ENCODE measurements around the gene PRDM16. TPM values are rescaled to one million over a fixed set of nuclear protein-coding genes. Genes with fewer than 3 reads are reported as not detected.

PRDM16 gene
- total RNA-seq, 1 experiment from 2014 or later = 6.1 TPM

DNA sequence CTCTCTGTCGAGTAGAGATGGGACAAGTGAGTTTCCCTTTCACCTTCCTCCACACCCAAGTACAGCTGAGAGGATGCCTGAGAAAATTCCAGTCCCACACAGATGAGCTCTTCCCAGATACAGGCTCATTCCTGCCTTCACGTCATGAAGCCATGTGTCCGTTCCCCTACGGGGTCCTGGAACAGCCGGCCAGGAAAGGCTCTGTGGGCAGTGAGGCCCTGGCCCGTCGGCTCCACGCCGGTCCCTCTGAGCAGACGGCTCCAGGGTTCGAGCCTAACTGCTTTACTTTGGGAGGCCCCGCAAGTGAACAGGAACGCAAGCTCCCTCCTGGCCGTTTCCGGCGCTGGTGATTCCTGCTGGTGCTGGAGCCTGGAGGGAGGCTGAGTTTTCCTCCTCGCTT is 328.3 kb downstream of the PRDM16 start:
- no peaks in the 10 kb centered on the region for H3K9me2 ChIP-seq (ENCODE audit: insufficient read depth)
- TF ChIP-seq CBX3 (IDR thresholded peaks at IDR 0.05; ENCODE audit: low read depth) = no peak
- TF ChIP-seq, protein P1, sequence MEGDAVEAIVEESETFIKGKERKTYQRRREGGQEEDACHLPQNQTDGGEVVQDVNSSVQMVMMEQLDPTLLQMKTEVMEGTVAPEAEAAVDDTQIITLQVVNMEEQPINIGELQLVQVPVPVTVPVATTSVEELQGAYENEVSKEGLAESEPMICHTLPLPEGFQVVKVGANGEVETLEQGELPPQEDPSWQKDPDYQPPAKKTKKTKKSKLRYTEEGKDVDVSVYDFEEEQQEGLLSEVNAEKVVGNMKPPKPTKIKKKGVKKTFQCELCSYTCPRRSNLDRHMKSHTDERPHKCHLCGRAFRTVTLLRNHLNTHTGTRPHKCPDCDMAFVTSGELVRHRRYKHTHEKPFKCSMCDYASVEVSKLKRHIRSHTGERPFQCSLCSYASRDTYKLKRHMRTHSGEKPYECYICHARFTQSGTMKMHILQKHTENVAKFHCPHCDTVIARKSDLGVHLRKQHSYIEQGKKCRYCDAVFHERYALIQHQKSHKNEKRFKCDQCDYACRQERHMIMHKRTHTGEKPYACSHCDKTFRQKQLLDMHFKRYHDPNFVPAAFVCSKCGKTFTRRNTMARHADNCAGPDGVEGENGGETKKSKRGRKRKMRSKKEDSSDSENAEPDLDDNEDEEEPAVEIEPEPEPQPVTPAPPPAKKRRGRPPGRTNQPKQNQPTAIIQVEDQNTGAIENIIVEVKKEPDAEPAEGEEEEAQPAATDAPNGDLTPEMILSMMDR (IDR thresholded peaks at IDR 0.05 in 2 of 3, conservative IDR thresholded peaks at IDR 0.05 in 1 of 3; ENCODE audit: borderline replicate concordance in 1 of 3, insufficient read depth in 1 of 3, low read depth in 2 of 3, low read length in 2 of 3) = no peak
- BruUV-seq (replicated peaks) = no TSS peak
- no peak overlapping the region for H3K4me3 ChIP-seq (replicated peaks in 1 of 2; ENCODE audit: low read depth in 1 of 2, low read length in 2 of 2)
- ChIA-PET POLR2A (no interaction called here), RAD21 (ENCODE audit: low non-redundant PET in 1 of 2, low total read pairs in 2 of 2, uncharacterized antibody in 2 of 2, unreplicated experiment in 2 of 2) (no interaction called here), CTCF (no interaction called here)
- H3K9me3 ChIP-seq (ENCODE audit: control insufficient read depth in 1 of 2, insufficient read depth in 1 of 2, low read depth in 1 of 2, low read length in 2 of 2) = no peaks in the 10 kb centered on the region
- no peak overlapping the region for H3K4me2 ChIP-seq (ENCODE audit: low read length)
- H2AFZ ChIP-seq (ENCODE audit: low read depth, low read length, poor library complexity, severe bottlenecking) = no peak overlapping the region
- ATAC-seq (no peak), DNase-seq (ENCODE audit: low read depth, low spot score) (no peak)
- no peaks in the 10 kb centered on the region for H4K20me1 ChIP-seq (ENCODE audit: insufficient read depth)
- intact Hi-C loops (cut with micrococcal nuclease) = no loop called here
- no peaks in the 10 kb centered on the region for H3K27me3 ChIP-seq (ENCODE audit: insufficient read depth, low read length)
- no peaks in the 10 kb centered on the region for H3K4me1 ChIP-seq (ENCODE audit: control insufficient read depth in 1 of 2, insufficient read depth in 2 of 2, low read length in 2 of 2)
- H3K9ac ChIP-seq (ENCODE audit: low read length) = no peak overlapping the region
- no peak overlapping the region for H3K27ac ChIP-seq (ENCODE audit: low read depth, low read length)
- no peaks in the 10 kb centered on the region for H3K79me2 ChIP-seq (ENCODE audit: insufficient read depth, low read length)
- no peaks in the 10 kb centered on the region for H3K36me3 ChIP-seq (ENCODE audit: control insufficient read depth in 1 of 2, insufficient read depth in 2 of 2, low read length in 2 of 2)

DNA sequence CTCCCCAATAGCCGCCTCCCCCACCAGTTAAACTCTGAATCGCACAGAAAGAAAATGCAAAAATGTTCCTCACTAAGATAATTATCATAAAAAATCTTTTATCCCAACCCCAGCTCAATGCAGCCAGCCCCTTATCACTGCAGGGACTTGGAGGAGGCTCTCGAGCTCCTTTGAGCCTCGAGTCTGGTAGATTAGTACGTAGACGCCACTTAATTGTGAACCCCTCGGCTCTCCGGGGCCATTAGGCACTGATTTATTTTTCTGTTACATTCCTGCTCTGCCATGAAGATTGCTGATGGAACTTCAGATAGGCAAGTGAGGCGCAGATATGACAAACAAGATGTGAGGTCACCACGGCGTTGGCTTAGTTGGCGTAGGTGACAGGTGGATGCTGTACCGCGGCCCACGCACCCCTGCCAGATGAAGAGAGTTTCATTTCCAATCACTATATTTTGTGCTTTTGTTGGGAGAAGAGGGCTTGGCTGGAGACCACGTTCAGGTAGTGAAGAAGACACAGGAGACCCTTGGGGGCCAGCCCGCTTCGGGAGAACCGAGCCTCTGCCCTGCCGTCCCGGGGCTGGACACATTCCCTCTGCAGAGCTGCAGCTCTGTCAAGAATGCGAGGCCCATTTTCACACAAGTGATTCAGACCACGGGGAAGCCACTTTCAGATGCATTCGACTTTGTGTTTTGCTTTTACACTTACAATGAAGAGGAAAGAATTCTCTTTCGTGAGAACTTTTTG is 329.6 kb downstream of the PRDM16 start:
- CTCF ChIA-PET = no interaction called here
- no peak overlapping the region for H3K4me2 ChIP-seq (ENCODE audit: low read length)
- ATAC-seq = no peak

More for the DNA sequence above, 329.6 kb downstream of the PRDM16 start:
- no peaks in the 10 kb centered on the region for H3K36me3 ChIP-seq (ENCODE audit: control insufficient read depth in 1 of 2, insufficient read depth in 2 of 2, low read length in 2 of 2)
- no peak for TF ChIP-seq CBX3 (IDR thresholded peaks at IDR 0.05; ENCODE audit: low read depth)
- TF ChIP-seq, protein P1 (IDR thresholded peaks at IDR 0.05 in 2 of 3, conservative IDR thresholded peaks at IDR 0.05 in 1 of 3; ENCODE audit: borderline replicate concordance in 1 of 3, insufficient read depth in 1 of 3, low read depth in 2 of 3, low read length in 2 of 3) = no peak
- TF ChIP-seq EGR1 (IDR thresholded peaks at IDR 0.05; ENCODE audit: low read depth) = no peak
- TF ChIP-seq ZFX (IDR thresholded peaks at IDR 0.05) = no peak
- no peak for TF ChIP-seq JUND (IDR thresholded peaks at IDR 0.05)
- no peak for TF ChIP-seq TCF7L2 (IDR thresholded peaks at IDR 0.05; ENCODE audit: borderline replicate concordance, extremely low read depth, insufficient read depth, insufficient read length)
- no peaks in the 10 kb centered on the region for H3K27me3 ChIP-seq (ENCODE audit: insufficient read depth, low read length)
- H3K27ac ChIP-seq (ENCODE audit: low read depth, low read length) = no peak overlapping the region
- H3K9me2 ChIP-seq (ENCODE audit: insufficient read depth) = no peaks in the 10 kb centered on the region
- H3K9me3 ChIP-seq (ENCODE audit: control insufficient read depth in 1 of 2, insufficient read depth in 1 of 2, low read depth in 1 of 2, low read length in 2 of 2) = no peaks in the 10 kb centered on the region
- H3K79me2 ChIP-seq (ENCODE audit: insufficient read depth, low read length) = no peaks in the 10 kb centered on the region
- intact Hi-C loops (cut with micrococcal nuclease) = no loop called here
- H3K4me3 ChIP-seq (replicated peaks in 1 of 2; ENCODE audit: low read depth in 1 of 2, low read length in 2 of 2) = no peak overlapping the region
- POLR2A ChIA-PET = no interaction called here
- no peak overlapping the region for H3K9ac ChIP-seq (ENCODE audit: low read length)
- BruUV-seq (replicated peaks) = no TSS peak
- RAD21 ChIA-PET (ENCODE audit: low non-redundant PET in 1 of 2, low total read pairs in 2 of 2, uncharacterized antibody in 2 of 2, unreplicated experiment in 2 of 2) = no interaction called here
- no peak for DNase-seq (ENCODE audit: low read depth, low spot score)
- H4K20me1 ChIP-seq (ENCODE audit: insufficient read depth) = no peaks in the 10 kb centered on the region
- no peak overlapping the region for H2AFZ ChIP-seq (ENCODE audit: low read depth, low read length, poor library complexity, severe bottlenecking)
- no peaks in the 10 kb centered on the region for H3K4me1 ChIP-seq (ENCODE audit: control insufficient read depth in 1 of 2, insufficient read depth in 2 of 2, low read length in 2 of 2)
